UCSD-AML1 (cell line): Measurements from ENCODE around the gene CLASP1.
"Not testable (repeated sequence)": the region's sequence is repeated elsewhere in the genome, so short reads cannot be mapped to it uniquely, and the experiment has no call there.

Experiments
- DNase-seq: peaks from one replicate; lab custom pipeline; 2025; ENCODE audit not compliant: unreplicated experiment; lab: John Stamatoyannopoulos, UW

Gene CLASP1

DNA sequence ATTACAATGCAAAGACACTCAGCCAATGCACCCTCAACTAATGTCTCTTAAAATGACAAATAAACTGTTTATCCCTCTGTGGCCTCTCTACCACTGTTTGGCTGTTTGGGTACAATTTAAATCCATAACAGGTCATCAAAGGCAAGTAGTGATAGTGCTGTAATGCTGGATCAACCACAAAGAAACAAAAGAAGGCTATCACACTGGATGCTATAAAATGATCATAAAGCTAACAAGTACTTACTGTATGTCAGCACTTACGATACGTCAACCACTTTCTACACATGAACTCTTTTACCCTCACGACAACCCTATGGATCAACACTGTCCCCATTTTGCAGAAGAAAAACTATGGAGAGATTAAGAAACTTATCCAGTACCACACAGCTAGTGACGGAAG is 64.5 kb downstream of the CLASP1 start:
- no peak for DNase-seq

DNA sequence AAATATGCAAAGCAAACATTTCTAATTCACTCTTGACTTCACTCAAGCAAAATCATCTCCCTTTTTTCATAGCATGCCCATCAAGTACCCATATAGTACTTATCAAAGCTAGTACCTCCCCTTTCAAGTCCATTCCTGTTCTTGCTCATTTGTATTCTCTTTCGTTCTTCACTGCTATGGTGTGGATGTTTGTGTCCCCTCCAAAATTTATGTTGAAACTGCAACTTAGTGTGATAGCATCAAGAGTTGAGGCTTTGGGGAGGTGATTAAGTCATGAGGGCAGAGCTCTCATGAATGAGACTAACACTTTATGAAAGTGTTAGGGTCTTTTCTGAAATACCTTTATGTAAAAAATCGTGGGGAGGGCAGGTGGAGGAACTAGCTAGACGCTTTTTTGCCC is 65.7 kb downstream of the CLASP1 start:
- no peak for DNase-seq

DNA sequence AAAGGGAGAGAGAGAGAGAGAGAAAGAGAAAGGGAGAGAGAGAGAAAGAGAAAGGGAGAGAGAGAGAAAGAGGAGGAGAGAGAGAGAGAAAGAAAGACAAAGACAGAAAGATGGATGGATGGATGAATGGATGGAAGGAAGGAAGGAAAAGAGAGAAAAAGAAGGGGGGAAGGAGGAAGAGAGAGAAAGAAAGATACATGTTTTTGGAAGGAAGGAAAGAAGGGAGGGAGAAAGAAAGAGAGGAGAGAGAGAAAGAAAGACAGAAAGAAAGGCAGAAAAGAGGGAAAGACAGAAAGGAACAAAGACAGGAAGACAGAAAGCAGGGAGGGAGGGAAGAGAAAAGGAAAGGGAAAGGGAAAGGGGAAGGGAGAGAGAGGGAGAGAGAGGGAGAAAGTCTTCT is 67.0 kb downstream of the CLASP1 start:
- no peak for DNase-seq

DNA sequence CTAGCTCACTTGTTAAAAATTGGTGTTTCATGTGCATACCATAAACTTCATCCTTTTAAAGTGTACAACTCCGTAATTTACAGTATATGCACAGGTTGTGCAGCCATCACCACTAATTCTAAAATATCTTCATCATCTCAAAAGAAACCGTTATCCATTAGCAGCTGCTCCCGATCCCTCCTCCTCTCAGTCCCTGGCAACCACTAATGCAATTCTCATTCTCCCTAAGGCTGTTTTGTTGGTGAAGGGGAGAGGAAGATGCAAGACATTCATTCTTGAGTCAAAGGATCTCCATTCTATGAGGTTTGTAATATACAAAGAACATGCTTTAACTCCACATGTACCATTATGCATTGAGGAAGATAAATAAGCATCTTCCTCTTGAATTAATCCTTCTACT is 70.0 kb downstream of the CLASP1 start:
- DNase-seq = no peak

DNA sequence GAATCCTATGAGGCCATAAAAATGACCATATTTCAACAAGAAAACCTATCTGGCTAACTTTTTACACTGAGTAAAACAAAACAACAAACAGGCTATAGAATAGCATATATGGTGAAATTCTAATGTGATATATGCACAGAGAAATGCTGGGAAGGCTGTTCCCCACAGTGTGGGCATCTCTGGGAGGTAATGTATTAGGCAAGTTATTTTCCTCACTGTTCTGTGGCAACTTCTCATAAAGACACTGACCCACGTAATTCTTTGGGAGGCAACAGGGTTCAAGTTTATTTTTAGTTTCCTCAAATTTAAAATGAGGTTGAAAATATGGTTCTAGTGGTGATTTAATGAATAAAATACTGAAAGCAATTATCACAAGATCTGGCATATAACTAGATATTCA is 71.9 kb downstream of the CLASP1 start:
- DNase-seq = no peak

DNA sequence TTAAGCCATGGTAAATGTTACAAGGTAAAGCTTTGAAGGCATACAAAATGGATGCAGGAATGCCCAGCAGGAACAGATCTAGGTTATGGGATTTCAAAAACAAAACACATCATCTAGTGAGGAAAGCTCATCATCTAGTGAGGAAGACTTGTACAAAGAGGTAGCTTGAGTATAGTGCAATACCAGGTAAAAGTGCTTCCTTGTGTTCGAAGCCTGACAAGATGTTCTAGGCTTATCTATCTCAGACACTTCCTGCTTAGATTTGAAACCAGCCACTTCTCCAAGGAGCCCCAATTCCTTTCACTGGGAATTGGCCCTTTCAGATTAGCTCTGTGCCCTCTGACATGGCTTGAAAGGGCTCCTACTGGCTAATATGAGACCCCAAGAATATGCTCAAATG is 73.0 kb downstream of the CLASP1 start:
- DNase-seq = no peak

DNA sequence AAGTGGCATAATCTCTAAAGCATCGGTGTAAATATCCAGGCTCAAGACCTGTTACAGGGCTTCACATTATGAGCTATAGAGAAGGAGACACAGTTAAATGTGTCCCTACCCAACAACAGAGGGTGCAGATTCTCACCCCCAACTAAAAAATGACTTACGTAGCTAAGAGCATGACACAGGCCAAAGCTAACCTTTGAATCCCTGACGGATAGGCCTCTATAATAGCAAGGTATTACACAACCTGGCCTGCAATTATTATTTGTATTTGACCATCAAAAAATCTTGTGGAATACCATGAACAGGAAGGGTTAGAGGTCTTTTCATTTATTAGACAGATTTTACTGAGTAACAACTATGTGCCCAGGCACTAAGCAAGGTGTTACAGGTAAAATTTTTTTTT is 73.5 kb downstream of the CLASP1 start:
- DNase-seq = no peak

DNA sequence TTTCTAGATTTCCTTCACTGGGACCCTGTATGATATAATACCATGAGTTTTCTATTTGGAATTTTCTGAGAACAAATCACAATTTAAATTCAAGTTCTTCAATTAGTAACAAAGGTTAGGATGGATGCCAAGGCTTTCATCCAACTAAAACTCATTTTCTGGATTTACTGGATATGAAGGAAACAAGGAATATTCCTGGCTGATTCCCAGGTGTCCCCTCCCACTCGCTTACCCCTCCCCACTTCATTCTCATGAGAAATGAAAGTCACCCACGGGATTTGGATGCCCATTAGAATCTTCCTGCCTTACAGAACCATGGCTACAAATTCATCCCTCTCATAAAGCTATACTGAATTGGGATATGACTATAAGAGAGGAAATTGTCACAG is 78.6 kb downstream of the CLASP1 start:
- DNase-seq = no peak

DNA sequence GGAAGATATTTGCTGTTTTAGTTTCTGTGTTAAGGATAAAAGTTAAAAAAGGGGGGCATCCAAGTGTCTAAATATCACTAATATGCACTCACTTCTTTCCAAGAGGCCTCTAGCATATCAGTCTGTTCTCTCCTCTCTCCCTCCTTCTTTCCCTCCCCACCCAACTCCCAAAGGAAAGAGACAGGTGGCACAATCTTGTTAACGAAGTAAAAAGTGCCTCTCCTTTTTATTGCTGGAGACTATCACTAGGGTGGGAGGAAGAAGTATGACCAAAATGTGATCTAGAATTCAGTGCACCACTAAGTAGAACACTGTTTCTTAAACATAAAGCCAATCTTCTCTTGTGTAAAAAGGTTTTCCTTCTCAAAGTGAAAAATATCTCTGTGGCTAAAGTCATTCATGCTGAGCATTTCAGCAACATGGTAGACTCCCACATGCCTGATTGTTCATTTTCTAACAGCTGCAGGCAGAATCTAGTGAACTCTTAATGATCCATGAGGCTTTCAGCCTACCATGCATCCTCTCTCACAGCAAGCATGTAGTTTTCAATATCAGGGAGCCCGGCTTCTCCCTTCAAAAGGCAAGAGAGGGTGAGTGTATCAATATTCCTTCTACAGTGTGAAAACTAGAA is 79.1 kb downstream of the CLASP1 start:
- no peak for DNase-seq

DNA sequence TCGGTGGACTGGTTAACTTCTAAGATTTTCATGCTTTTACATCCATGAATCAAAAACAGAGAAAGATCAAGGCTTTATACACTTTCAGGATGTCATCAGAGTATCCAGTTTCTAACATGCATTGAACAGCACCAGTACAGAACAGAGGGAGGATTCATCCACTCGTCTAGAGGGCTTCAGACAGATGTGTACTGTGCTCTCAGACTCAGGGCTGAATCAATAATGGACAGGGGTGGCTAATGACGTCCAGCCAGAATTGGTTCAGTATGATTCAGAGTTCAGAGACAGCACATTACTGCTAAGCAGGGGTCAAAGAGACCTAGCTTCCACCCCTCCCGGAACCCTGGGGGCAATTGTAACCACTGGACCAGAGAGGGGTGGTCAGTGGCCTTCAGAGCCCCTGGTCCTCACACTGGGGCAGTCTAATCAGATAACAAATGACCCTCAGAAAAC is 81.3 kb downstream of the CLASP1 start:
- DNase-seq = no peak

DNA sequence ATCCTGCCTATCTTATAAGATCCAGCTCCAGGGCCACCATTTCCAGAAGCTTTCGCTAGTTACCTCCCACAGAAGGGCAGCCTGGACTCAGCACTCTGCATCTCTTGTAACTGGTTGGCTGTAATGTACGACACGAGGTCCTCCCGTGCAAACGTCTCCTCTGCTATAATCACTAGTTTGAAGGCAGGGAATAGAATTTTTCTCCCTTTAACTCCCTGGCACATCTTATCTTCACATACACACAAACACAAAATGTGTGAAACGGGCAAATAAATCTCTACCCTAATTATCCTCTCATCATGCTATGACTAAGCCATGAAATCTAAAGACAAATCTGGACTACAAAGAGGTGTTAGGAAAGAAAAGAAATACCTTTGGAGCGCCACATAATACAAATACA is 81.8 kb downstream of the CLASP1 start:
- DNase-seq = no peak

DNA sequence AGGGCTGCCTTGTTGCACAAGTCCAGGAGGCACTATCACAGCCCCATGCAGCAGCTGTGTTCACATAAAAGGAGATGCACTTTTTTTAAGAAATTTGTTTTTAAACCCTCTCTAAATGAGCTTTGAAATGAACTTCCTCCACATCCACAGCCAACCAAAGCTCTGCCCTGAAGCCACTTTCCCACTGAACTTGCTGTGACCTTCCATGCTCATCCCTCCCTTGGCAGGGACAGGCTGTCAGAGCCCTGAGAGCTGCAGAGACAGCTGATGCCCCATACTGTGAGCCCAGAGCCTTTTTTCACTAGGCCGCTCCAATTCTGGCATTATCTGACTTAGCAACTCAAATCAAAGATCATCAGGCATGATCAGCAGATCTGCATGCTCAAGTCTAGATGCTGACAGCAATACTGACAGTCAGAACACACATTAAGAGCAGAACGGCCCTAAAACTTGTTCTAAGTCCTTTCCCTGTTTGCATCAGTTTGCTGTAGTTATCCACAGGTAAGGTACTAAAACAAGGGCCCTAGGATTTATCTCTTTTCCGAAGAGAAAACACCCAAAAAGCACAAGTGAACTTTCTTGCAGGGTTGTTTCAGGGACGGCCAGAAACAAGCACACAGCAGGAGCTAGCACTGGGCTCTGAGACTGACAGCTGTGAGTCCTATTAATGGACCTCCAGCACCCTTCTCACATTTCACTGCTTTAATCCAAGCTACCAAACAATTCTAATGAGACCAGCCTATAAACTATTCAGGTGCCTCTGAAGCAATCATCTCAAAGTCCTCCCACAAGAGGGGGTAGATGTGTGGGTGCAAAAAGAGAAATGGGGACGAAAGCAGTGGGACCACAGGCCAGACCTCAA is 83.6 kb downstream of the CLASP1 start:
- no peak for DNase-seq

DNA sequence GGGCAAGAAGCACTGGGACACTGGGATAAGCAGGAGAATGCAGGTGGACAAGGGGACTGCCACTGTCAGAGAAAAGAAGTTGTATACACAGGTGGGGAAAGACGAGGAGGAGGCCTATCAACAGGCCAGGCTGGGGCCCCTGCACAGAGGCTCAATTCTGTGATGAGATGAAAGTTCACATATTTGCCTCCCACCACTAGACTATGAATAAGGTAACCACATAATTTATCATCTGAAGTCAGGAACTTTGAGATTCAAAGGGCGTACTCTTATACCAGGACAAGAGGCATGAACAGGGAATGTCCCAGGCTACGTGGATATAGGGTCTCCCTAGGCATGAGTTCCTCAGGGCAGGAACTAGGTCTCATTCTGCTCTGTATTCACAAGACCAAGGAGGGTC is 84.4 kb downstream of the CLASP1 start:
- DNase-seq = no peak

DNA sequence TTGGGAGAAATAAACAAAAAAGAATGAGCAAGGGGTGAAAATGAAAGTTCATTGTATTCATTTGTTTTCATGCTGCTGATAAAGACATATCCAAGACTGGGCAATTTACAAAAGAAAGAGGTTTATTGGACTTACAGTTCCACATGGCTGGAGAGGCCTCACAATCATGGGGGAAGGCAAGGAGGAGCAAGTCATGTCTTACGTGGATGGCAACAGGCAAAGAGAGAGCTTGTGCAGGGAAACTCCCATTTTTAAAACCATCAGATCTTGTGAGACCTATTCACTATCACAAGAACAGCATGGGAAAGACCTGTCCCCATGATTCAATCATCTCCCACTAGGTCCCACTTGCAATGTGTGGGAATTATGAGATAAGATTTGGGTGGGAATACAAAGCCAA is 85.5 kb downstream of the CLASP1 start:
- DNase-seq = not testable (repeated sequence)

DNA sequence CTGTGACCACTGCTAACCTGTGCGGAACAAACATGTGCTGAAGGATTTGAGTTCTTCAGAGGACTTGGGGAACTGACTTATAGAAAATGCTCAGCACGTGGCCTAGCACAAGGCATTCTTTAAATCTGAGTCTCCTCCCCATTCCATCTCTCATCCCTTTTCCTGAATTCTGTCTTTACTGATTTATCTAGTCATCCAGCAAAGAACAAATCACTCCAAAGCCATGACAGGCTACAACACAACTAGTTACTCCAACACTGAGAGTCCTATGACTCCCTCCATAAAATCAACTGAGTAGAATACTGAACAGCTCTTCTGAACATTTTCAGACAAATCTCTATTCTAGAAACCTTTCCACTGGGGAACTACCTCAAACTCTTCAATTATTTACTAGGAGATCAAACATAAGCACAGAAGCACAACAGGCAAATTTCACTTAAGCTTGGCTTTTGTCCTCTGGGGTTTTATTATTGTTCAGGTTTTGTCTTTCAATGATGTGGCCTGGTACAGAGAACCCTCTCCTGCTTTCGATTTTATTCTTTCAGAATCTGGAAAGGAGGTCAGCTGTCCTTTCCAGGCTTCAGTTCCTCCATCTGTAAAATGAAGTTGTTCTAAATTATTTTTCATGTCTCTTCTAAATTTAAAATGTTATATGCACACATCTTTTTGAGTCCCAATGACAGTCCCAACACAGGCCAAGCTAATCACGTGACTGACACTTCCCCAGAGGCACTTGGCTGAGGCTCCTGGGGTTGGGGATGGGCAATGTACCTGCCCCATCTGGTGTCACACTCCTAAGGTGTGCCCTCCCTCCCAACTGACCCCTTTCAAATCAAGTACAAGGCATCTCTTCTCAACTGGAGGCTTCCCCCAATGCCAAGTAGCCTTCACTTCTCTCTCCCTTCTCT is 86.7 kb downstream of the CLASP1 start:
- no peak for DNase-seq

DNA sequence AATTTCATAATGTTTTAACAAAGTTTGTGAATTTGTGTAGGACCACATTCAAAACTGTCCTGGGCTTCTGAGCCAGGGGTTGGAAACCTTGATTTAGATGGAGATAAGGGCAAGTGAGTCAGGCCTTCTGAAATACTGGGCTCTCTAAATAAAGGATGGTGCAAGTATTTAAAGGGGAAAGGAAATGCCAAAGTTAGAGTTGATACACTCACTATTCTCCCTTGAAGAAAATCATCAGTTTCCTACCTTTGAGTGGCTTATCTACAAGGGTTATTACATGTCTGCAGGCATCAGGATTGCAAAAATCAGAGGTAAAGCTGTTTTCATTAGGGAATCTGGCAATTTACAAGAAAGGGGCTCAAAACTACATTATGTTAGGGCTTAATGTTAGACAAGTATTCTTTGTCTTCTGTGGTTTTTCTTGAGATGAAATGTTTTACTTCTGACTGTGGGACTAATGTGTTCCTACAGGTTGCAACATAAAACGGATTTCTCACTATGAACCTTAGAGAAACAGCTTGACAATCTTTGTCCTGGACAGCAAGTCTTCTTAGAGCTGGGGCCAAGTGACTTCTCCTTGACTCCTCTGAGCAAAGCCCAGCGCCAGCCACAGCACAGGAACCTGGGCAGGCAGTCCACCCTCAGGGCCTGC is 87.5 kb downstream of the CLASP1 start:
- no peak for DNase-seq

DNA sequence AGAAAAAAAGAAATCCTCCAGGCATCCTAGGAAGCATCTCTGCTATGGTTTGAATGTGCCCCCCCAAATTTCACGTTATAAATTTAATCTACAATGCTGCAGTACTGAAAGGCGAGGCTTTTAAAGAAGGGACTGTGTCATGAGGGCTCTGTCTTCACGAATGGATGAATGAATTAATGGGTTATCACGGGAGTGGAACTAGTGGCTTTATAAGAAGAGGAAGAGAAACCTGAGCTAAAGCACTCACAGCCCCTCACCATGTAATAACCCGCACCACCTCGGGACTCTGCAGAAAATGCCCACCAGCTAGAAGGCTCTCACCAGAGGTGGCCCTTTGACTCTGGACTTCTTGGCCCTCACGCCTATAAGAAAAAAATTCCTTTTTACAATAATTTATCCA is 90.9 kb downstream of the CLASP1 start:
- DNase-seq = no peak

DNA sequence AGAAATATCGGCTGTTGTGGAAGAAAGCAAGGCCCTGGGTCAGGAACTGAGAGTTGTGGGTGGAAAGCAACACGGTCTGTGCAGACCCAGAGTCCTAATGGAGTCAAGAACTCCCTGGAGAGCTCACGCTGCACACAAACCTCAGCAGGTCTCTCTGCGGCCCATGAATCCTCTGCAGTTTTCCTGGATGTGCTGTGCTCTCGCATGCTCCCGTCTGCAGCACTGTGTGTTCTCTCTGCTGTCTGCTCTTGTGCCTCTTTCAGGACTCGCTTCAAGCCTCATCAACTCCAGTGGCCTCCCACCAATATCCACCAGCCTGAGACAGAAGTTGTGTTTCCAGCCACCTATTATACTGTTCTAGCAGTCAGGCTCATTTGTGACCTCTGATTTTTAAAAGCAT is 94.3 kb downstream of the CLASP1 start:
- no peak for DNase-seq

DNA sequence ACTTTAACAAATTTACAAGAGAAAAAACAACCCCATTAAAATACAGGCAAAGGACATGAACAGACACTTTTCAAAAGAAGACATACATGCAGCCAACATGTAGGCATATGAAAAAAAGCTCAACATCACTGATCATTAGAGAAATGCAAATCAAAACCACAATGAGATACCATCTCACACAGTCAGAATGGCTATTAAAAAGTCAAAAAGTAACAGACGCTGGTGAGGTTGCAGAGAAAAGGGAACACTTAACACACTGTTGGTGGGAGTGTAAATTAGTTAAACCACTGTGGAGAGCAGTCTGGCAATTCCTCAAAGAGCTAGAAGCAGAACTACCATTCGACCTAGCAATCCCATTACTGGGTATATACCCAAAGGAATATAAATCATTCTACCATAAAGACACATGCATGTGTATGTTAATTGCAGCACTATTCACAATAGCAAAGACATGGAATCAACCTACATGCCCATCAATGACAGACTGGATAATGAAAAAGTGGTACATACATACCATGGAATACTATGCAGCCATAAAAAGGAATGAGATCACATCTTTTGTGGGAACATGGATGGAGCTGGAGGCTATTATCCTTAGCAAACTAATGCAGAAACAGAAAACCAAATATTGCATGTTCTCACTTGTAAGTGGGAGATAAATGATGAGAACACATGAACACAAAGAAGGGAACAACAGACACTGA is 96.6 kb downstream of the CLASP1 start:
- not testable (repeated sequence) for DNase-seq

DNA sequence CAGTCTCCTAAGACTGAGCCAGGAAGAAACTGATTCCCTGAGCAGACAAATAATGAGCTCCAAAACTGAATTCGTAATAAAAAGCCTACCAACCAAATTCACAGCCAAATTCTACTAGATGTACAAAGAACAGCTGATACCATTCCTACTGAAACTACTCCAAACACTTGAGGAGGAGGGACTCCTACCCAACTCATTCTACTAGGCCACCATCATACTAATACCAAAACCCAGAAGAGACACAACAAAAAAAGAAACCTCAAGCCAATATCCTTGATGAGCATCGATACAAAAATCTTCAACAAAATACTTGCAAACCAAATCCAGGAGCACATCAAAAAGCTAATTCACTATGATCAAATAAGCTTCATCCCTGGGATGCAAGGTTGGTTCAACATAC is 98.6 kb downstream of the CLASP1 start:
- DNase-seq = no peak

DNA sequence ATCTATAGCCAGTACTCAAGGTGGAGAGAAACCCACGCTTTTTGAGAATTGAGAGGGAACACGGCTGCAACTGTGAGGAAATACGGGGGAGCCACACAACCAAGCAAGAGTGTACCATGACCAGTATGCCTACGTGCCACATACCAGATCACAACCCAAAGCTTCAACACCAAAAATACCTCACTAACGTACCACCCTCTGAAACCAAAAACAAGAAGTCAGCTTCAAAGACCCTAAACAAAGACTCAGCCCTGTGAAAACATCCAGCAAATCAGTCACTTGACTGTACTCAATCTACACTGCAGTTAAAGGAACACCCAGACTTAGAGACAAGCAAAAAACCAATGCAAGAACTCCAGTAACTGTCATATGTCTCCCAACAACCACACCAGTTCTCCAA is 101.6 kb downstream of the CLASP1 start:
- DNase-seq = no peak
